ENCODE results near the gene RERE. TPM values are rescaled to one million over a fixed set of nuclear protein-coding genes. Genes with fewer than 3 reads are reported as not detected.
A peak's percentile ranks its signal among the peaks of the same experiment; 100 is the strongest.

The RERE gene
- total RNA-seq, 6 experiments from 2014 or later: 36.5 to 41.6 (median 37.5) TPM

DNA sequence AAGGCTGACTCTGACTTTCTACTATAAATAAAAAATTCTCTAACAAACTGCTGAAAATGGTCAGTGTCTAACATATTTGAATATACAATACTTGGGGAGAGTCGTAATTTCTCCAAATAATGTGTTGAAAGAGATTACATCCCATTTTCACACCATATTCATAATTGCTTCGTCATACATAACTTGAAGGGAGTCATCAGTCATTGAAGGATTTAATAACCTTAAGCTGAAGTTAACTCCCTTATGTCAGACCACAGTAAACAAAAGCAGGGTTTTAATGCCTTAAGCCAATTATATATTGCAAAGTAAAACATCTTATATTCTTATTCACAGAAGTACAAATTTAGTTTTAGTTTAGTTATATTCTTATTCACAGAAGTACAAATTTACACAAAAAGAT lies 129.9 kb downstream of the RERE start:
- TF ChIP-seq, protein P1, sequence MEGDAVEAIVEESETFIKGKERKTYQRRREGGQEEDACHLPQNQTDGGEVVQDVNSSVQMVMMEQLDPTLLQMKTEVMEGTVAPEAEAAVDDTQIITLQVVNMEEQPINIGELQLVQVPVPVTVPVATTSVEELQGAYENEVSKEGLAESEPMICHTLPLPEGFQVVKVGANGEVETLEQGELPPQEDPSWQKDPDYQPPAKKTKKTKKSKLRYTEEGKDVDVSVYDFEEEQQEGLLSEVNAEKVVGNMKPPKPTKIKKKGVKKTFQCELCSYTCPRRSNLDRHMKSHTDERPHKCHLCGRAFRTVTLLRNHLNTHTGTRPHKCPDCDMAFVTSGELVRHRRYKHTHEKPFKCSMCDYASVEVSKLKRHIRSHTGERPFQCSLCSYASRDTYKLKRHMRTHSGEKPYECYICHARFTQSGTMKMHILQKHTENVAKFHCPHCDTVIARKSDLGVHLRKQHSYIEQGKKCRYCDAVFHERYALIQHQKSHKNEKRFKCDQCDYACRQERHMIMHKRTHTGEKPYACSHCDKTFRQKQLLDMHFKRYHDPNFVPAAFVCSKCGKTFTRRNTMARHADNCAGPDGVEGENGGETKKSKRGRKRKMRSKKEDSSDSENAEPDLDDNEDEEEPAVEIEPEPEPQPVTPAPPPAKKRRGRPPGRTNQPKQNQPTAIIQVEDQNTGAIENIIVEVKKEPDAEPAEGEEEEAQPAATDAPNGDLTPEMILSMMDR (IDR thresholded peaks at IDR 0.05): no peak
- no peak for DNase-seq
- H3K9me3 Mint-ChIP-seq: no peaks in the 10 kb centered on the region
- no peak overlapping the region for H3K4me3 Mint-ChIP-seq
- H3K4me1 Mint-ChIP-seq (ENCODE audit: low read depth): peaks cover 18% of the 10 kb centered on the region
- H3K27ac Mint-ChIP-seq: no peak overlapping the region
- 0 out of 2 replicates have a peak, but pooled peaks cover 6% of the 10 kb centered on the region for H3K36me3 Mint-ChIP-seq (ENCODE audit: low read depth)
- no peaks in the 10 kb centered on the region for H3K27me3 Mint-ChIP-seq (ENCODE audit: insufficient read depth)

DNA sequence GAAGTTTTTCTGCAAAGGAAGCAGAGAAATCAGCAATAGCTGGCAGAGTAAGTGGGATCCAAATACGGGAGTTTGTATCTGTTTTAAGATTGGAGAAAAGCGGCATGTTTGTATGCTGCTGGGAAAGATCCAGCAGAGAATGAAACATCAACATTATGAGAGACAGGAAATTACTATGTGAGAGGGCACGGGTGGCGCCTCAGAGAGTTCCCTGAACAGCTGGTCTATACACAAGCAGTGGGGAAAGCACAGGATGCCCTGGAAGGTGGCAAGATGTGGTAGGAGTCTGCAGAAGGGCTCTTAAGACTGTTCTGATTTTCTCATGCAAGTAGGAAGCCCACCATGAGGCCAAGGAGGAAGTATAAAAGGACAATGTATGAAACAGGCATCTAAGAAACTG lies 130.4 kb downstream of the RERE start:
- H3K36me3 Mint-ChIP-seq (ENCODE audit: low read depth): 0 out of 2 replicates have a peak, but pooled peaks cover 6% of the 10 kb centered on the region
- H3K9me3 Mint-ChIP-seq: no peaks in the 10 kb centered on the region
- peak overlapping the region; percentile 54; the same call in 1 of the 2 replicates for H3K4me3 Mint-ChIP-seq
- TF ChIP-seq, protein P1 (IDR thresholded peaks at IDR 0.05): no peak
- H3K4me1 Mint-ChIP-seq (ENCODE audit: low read depth): peaks cover 18% of the 10 kb centered on the region
- no peaks in the 10 kb centered on the region for H3K27me3 Mint-ChIP-seq (ENCODE audit: insufficient read depth)
- DNase-seq: no peak
- H3K27ac Mint-ChIP-seq: peak overlapping the region; percentile 24; the same call in 1 of the 2 replicates

DNA sequence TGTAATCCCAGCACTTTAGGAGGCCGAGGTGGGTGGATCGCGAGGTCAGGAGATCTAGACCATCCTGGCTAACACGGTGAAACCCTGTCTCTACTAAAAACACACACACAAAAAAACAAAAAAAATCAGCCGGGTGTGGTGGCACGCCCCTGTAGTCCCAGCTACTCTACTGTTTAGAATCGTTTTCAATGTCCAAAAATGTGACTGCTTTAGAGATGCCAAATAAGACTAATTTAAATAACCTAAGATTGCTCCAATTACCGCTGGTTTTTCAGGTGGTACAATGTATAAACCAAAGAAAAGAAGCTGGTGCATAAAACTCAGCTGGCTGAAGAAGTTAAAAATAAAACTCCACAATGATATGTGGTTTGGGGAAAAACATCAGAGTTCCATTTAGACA lies 132.0 kb downstream of the RERE start:
- H3K36me3 Mint-ChIP-seq (ENCODE audit: low read depth): 0 out of 2 replicates have a peak, but pooled peaks cover 6% of the 10 kb centered on the region
- no peaks in the 10 kb centered on the region for H3K9me3 Mint-ChIP-seq
- DNase-seq: no peak
- no peak overlapping the region for H3K4me3 Mint-ChIP-seq
- H3K27me3 Mint-ChIP-seq (ENCODE audit: insufficient read depth): no peaks in the 10 kb centered on the region
- TF ChIP-seq, protein P1 (IDR thresholded peaks at IDR 0.05): no peak
- peaks cover 18% of the 10 kb centered on the region for H3K4me1 Mint-ChIP-seq (ENCODE audit: low read depth)
- H3K27ac Mint-ChIP-seq: no peak overlapping the region

DNA sequence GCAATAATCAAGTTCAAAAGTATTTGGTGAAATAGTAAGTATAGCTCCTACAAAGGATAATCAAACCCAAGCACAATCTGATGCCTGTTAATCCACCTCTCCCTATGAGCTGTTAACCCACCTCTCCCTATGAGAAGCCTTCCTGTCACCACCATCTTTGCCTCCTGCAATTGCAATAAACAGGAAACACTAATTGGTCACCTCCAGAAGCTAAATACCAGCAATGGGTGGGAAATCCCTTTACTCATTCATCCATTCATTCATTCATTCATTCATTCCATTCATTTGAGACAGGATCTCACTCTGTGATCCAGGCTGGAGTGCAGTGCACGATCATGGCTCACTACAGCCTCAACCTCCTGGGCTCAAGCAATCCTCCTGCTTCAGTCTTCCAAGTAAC lies 132.8 kb downstream of the RERE start:
- no peaks in the 10 kb centered on the region for H3K36me3 Mint-ChIP-seq (ENCODE audit: low read depth)
- H3K27ac Mint-ChIP-seq: no peak overlapping the region

DNA sequence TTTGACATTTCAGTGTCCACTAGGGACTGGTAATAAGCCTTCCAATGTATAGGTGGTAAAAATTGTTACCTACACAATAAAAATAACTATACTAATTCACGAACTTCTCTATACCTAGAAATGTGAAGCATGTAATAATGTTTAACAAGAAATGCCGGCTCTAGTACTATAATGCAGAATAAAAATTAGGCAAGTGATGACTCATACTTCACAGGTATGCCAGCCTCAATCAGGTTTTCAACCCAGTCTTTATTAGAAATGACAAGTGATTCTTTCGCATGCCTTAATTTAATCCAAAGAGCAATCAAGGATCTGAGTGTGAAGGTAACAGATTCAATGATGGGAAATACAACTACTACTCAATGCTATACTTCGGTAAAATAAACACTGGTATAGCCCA lies 134.9 kb downstream of the RERE start:
- no peak overlapping the region for H3K27ac Mint-ChIP-seq
- H3K27me3 Mint-ChIP-seq (ENCODE audit: insufficient read depth): no peaks in the 10 kb centered on the region
- no peaks in the 10 kb centered on the region for H3K9me3 Mint-ChIP-seq
- DNase-seq: no peak
- no peaks in the 10 kb centered on the region for H3K36me3 Mint-ChIP-seq (ENCODE audit: low read depth)
- no peak overlapping the region for H3K4me3 Mint-ChIP-seq
- TF ChIP-seq, protein P1 (IDR thresholded peaks at IDR 0.05): no peak
- H3K4me1 Mint-ChIP-seq (ENCODE audit: low read depth): peaks cover 23% of the 10 kb centered on the region

More for the DNA sequence above, 132.8 kb downstream of the RERE start:
- Mint-ChIP-seq H3K27me3 (ENCODE audit: insufficient read depth) (no peaks in the 10 kb centered on the region), H3K4me3 (no peak overlapping the region), H3K9me3 (no peaks in the 10 kb centered on the region), H3K4me1 (ENCODE audit: low read depth) (peaks cover 18% of the 10 kb centered on the region)
- TF ChIP-seq, protein P1 (IDR thresholded peaks at IDR 0.05): no peak
- DNase-seq: no peak

DNA sequence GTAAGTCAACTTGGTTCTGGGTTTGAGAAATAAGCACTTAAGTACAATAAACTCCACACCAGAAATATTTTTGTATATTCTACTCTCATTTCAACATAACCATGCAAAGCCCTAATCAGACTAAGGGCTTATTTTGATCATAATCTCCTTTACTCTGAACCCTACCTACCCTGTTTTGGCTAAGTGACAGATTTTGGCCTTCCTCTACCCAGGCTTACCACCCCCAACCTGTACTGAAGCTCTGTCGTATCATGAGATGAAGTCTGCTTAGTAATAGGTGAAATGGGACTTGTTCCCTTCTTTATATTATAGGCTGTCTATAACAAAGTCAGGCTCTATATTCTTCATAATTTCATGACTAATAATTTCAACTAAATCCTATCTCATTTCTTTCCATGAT lies 135.5 kb downstream of the RERE start:
- no peak overlapping the region for H3K4me3 Mint-ChIP-seq
- H3K27ac Mint-ChIP-seq: no peak overlapping the region
- H3K4me1 Mint-ChIP-seq (ENCODE audit: low read depth): peaks cover 21% of the 10 kb centered on the region
- no peaks in the 10 kb centered on the region for H3K36me3 Mint-ChIP-seq (ENCODE audit: low read depth)
- TF ChIP-seq, protein P1 (IDR thresholded peaks at IDR 0.05): no peak
- no peaks in the 10 kb centered on the region for H3K27me3 Mint-ChIP-seq (ENCODE audit: insufficient read depth)
- H3K9me3 Mint-ChIP-seq: no peaks in the 10 kb centered on the region
- DNase-seq: no peak

All from HFFc6 (cell line).